Measurements from ENCODE around the gene SCFD2.
"Not testable (repeated sequence)": the region's sequence is repeated elsewhere in the genome, so short reads cannot be mapped to it uniquely, and the experiment has no call there.

The SCFD2 gene

GRCh38 chr4:53150631-53151488, 215.0 kb downstream of the SCFD2 start:
- no peak for DNase-seq (ENCODE audit: low spot score)
- no peak for TF ChIP-seq CTCF (IDR thresholded peaks at IDR 0.05; ENCODE audit: borderline replicate concordance, control extremely low read depth, extremely low read depth, insufficient read depth, missing control alignments)
- in situ Hi-C loops (cut with MboI; ENCODE audit: low sequenced_read_pairs, unreplicated experiment), result no loop called here

DNA sequence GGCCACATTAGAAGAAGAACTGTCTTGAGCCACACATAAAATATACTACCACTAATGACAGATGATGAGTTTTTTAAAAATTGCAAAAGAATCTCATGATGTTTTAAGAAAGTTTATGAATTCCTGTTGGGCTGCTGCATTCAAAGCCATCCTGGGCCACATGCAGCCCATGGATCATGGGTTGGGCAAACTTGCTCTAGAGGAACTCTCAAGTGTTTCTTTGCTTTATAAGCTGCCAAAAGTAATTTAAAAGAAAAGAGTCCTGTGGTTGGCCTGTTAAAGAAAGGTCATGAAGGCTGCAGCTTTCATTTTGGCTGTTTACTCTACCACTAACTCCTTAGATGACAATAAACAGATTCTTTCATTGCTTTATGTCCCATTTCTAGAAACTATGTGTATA, 218.2 kb downstream of the SCFD2 start:
- DNase-seq (ENCODE audit: low spot score), result no peak
- in situ Hi-C loops (cut with MboI; ENCODE audit: low sequenced_read_pairs, unreplicated experiment), result no loop called here
- no peak for TF ChIP-seq CTCF (IDR thresholded peaks at IDR 0.05; ENCODE audit: borderline replicate concordance, control extremely low read depth, extremely low read depth, insufficient read depth, missing control alignments)

DNA sequence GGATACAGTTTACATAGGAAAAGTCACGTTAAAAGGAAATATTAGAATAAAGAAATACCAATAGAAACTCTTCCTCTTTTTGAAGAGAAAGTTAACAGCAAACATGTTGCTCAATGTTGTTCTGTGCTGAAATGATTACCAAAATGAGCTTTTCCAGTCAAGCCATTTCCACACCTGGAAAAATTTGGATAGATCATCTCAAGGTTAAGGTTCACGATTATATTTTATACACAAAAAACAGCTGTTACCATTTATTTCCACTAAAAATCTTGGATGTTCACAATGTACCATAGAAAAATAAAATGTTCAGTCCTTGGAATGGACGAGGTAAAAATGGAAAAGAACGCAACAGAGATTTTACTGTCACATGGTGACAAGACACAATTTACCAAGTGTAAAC, 218.7 kb downstream of the SCFD2 start:
- in situ Hi-C loops (cut with MboI; ENCODE audit: low sequenced_read_pairs, unreplicated experiment), result no loop called here
- DNase-seq (ENCODE audit: low spot score), result no peak
- TF ChIP-seq CTCF (IDR thresholded peaks at IDR 0.05; ENCODE audit: borderline replicate concordance, control extremely low read depth, extremely low read depth, insufficient read depth, missing control alignments), result no peak

- no peak for TF ChIP-seq CTCF (IDR thresholded peaks at IDR 0.05; ENCODE audit: borderline replicate concordance, control extremely low read depth, extremely low read depth, insufficient read depth, missing control alignments)
- in situ Hi-C loops (cut with MboI; ENCODE audit: low sequenced_read_pairs, unreplicated experiment), result no loop called here
- DNase-seq (ENCODE audit: low spot score), result no peak
Measured at GRCh38 chr4:53141308-53141707, 224.6 kb downstream of the SCFD2 start.

- in situ Hi-C loops (cut with MboI; ENCODE audit: low sequenced_read_pairs, unreplicated experiment); DNase-seq (ENCODE audit: low spot score): not testable (repeated sequence)
Measured at GRCh38 chr4:53139256-53139655, 226.6 kb downstream of the SCFD2 start.

DNA sequence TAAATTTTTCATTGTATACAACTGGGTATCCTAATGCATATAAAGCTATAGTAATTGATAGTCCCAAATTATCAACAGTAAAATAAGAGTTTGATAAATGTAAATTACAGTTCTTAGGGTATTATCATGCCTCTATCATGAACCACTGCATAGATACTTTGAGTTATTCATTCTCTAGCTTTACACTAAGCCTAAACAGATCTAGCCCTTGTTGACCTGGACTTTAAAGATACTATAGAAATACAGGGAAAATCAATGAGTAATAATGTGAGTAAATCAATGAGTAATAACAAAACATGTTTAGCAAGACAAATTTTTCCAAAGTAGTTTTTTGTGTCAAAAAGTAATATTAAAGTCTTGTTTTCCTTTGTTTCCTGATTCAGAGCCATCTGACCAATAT, 228.4 kb downstream of the SCFD2 start:
- DNase-seq (ENCODE audit: low spot score), result no peak
- no peak for TF ChIP-seq CTCF (IDR thresholded peaks at IDR 0.05; ENCODE audit: borderline replicate concordance, control extremely low read depth, extremely low read depth, insufficient read depth, missing control alignments)
- in situ Hi-C loops (cut with MboI; ENCODE audit: low sequenced_read_pairs, unreplicated experiment), result no loop called here

DNA sequence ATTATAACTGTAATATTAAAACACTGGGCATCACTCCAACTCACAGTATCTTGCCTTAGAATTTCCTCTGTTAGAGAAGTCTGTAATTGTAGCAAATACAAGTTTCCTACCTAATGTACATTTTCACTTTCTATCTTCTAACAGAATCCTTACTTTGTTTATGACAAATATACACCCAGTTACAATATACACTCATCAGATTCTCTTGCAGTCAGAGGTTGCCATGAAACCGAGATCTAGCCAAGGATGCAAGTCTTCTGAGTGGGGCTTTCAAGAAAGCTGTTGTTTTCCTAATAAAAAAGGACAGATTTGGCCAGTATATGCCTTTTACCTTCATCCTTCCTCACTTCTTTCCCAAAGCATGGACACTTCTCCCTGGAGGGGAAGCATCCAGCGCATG, 228.9 kb downstream of the SCFD2 start:
- in situ Hi-C loops (cut with MboI; ENCODE audit: low sequenced_read_pairs, unreplicated experiment), result no loop called here
- TF ChIP-seq CTCF (IDR thresholded peaks at IDR 0.05; ENCODE audit: borderline replicate concordance, control extremely low read depth, extremely low read depth, insufficient read depth, missing control alignments), result no peak
- DNase-seq (ENCODE audit: low spot score), result no peak
